ENCODE results near the gene FCRL6.

- no peak for TF ChIP-seq CTCF (IDR thresholded peaks at IDR 0.05)
- no peak for TF ChIP-seq POLR2A (IDR thresholded peaks at IDR 0.05)
- no peak for TF ChIP-seq POLR2AphosphoS5 (IDR thresholded peaks at IDR 0.05)
Measured at GRCh38 chr1:159825564-159825963, 23.4 kb downstream of the FCRL6 start.
